Measurements from ENCODE around the gene SLC6A8. TPM values are rescaled to one million over a fixed set of nuclear protein-coding genes. Genes with fewer than 3 reads are reported as not detected.
A peak's percentile ranks its signal among the peaks of the same experiment; 100 is the strongest.

Gene SLC6A8
- total and polyA plus RNA-seq, 2 donors from 2014 or later, result 79.7 to 110 TPM

DNA sequence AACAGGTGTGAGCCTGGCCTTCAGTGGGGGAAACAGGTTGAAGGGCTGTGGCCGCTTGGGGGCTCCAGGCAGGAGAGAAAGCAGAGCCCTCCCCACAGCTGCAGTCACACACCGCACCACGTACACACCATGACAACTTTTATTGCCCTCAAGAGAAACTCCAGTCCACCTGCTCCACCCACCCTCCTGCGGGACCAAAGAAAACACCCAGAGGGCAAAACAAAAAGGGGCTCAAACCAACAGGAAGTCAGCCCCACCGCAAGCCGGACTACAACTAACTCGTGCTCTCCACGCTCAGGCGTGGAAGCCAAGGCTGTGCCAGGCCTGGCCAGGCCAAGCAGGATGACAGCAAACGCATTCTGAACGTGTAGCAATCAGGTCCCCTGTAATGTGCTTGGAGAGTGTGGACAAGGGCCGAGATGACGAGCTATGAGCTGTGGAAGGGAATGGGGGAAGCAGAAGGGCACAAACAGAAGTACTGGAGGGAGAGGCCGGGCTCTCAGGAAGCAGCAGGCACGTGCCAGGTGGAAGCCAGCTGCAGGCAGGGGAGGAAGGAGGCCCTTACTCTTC is 12.7 kb downstream of the SLC6A8 start:
- H3K27ac ChIP-seq (ENCODE audit: low read depth in 2 of 2, low read length in 2 of 2), result peak overlapping the region in 1 of 2 donors; percentile 71
- no peak overlapping the region for H3K4me3 ChIP-seq (ENCODE audit: low read length in 3 of 3)
- DNase-seq (peak in 1 of 5 donors; percentile 59), FAIRE-seq (no peak)
- H3K9me3 ChIP-seq (ENCODE audit: control insufficient read depth in 2 of 3, insufficient read depth in 1 of 3, low read length in 3 of 3), result no peaks in the 10 kb centered on the region
- H3K27me3 ChIP-seq (ENCODE audit: control insufficient read depth, insufficient read depth, low read length), result no peaks in the 10 kb centered on the region
- peaks cover 0 to 11% (median 0%) of the 10 kb centered on the region in 3 donors for H3K4me1 ChIP-seq (ENCODE audit: control insufficient read depth in 2 of 3, insufficient read depth in 2 of 3, low read depth in 1 of 3, low read length in 3 of 3)
- H3K9ac ChIP-seq (ENCODE audit: low read length in 3 of 3), result no peak overlapping the region
- TF ChIP-seq, protein P1, sequence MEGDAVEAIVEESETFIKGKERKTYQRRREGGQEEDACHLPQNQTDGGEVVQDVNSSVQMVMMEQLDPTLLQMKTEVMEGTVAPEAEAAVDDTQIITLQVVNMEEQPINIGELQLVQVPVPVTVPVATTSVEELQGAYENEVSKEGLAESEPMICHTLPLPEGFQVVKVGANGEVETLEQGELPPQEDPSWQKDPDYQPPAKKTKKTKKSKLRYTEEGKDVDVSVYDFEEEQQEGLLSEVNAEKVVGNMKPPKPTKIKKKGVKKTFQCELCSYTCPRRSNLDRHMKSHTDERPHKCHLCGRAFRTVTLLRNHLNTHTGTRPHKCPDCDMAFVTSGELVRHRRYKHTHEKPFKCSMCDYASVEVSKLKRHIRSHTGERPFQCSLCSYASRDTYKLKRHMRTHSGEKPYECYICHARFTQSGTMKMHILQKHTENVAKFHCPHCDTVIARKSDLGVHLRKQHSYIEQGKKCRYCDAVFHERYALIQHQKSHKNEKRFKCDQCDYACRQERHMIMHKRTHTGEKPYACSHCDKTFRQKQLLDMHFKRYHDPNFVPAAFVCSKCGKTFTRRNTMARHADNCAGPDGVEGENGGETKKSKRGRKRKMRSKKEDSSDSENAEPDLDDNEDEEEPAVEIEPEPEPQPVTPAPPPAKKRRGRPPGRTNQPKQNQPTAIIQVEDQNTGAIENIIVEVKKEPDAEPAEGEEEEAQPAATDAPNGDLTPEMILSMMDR (IDR thresholded peaks at IDR 0.05; ENCODE audit: borderline replicate concordance, extremely low read depth, insufficient read depth), result no peak
- no peaks in the 10 kb centered on the region for H3K36me3 ChIP-seq (ENCODE audit: control insufficient read depth in 2 of 3, insufficient read depth in 3 of 3, low read length in 3 of 3)
- intact Hi-C loops (cut with DNase I), result no loop called here

- Histone ChIP-seq H3K9ac (ENCODE audit: low read length in 3 of 3) (no peak overlapping the region), H3K36me3 (ENCODE audit: control insufficient read depth in 2 of 3, insufficient read depth in 3 of 3, low read length in 3 of 3) (no peaks in the 10 kb centered on the region), H3K9me3 (ENCODE audit: control insufficient read depth in 2 of 3, insufficient read depth in 1 of 3, low read length in 3 of 3) (no peaks in the 10 kb centered on the region), H3K4me3 (ENCODE audit: low read length in 3 of 3) (no peak overlapping the region), H3K27me3 (ENCODE audit: control insufficient read depth, insufficient read depth, low read length) (no peaks in the 10 kb centered on the region), H3K27ac (ENCODE audit: low read depth in 2 of 2, low read length in 2 of 2) (no peak overlapping the region), H3K4me1 (ENCODE audit: control insufficient read depth in 2 of 3, insufficient read depth in 2 of 3, low read depth in 1 of 3, low read length in 3 of 3) (peaks cover 0 to 11% (median 0%) of the 10 kb centered on the region in 3 donors)
- FAIRE-seq (no peak), DNase-seq (peak in 1 of 5 donors; percentile 66)
- TF ChIP-seq, protein P1 (IDR thresholded peaks at IDR 0.05; ENCODE audit: borderline replicate concordance, extremely low read depth, insufficient read depth), result no peak
- intact Hi-C loops (cut with DNase I), result no loop called here
These were observed 13.2 kb downstream of the SLC6A8 start for GRCh38 chrX:153700967-153701366.

DNA sequence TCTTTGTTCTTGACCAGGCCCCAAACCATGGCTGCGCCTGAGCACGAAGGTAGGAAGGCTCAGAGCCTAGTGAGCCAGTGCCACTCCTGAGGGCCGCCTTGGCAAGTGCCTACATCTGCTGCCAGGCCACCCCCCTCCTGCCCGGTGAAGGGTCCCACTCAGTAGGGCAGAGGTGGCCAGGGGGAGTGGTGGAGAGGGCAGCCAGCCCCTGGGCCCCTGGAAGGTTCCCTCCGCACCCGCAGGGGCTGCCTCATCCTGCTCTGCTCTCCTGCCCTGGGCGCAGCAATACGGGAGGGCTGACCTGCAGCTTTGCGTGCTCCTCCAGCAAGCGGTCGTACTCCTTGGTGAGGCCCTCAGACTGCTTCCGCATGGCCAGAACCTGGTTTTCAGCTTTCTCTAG is 14.0 kb downstream of the SLC6A8 start:
- no peaks in the 10 kb centered on the region for H3K27me3 ChIP-seq (ENCODE audit: control insufficient read depth, insufficient read depth, low read length)
- no peak overlapping the region for H3K9ac ChIP-seq (ENCODE audit: low read length in 3 of 3)
- H3K4me3 ChIP-seq (ENCODE audit: low read length in 3 of 3), result no peak overlapping the region
- DNase-seq, result peak in 1 of 5 donors; percentile 66
- H3K36me3 ChIP-seq (ENCODE audit: control insufficient read depth in 2 of 3, insufficient read depth in 3 of 3, low read length in 3 of 3), result no peaks in the 10 kb centered on the region
- FAIRE-seq, result no peak
- H3K4me1 ChIP-seq (ENCODE audit: control insufficient read depth in 2 of 3, insufficient read depth in 2 of 3, low read depth in 1 of 3, low read length in 3 of 3), result peaks cover 0 to 11% (median 0%) of the 10 kb centered on the region in 3 donors
- TF ChIP-seq, protein P1 (IDR thresholded peaks at IDR 0.05; ENCODE audit: borderline replicate concordance, extremely low read depth, insufficient read depth), result no peak
- H3K9me3 ChIP-seq (ENCODE audit: control insufficient read depth in 2 of 3, insufficient read depth in 1 of 3, low read length in 3 of 3), result no peaks in the 10 kb centered on the region
- intact Hi-C loops (cut with DNase I), result no loop called here
- no peak overlapping the region for H3K27ac ChIP-seq (ENCODE audit: low read depth in 2 of 2, low read length in 2 of 2)

Measured in kidney (tissue), 14 donors.